Caco-2 (cell line): ENCODE data around the gene ANKRA2. TPM values are rescaled to one million over a fixed set of nuclear protein-coding genes. Genes with fewer than 3 reads are reported as not detected.

Experiments
- BruUV-seq: library from RNA; stranded (reverse); fragments of 400-500 nt; replicated peaks from 2 replicates; lab custom pipeline; 2021; lab: Mats Ljungman, UMichigan
- CTCF ChIA-PET: fragments of 300-600 bp; sonication (Branson Sonifier 250); formaldehyde crosslinking; loops from one replicate; lab custom pipeline; 2022; ENCODE audit warnings: antibody characterized with exemption; lab: Charles Lee
- POLR2A ChIA-PET: fragments of 300-600 bp; sonication (Branson Sonifier 250); formaldehyde crosslinking; loops from one replicate; lab custom pipeline; 2022; ENCODE audit warnings: antibody characterized with exemption; lab: Charles Lee
- DNase-seq, 2 experiments: peaks; one replicate each; pipeline versions ENCODE4 v3.0.0 to v3.0.0-alpha.2; 2020 to 2022
- H3K27me3 ChIP-seq: replicated peaks from 2 replicates; pipeline ENCODE4 v1.6.0; 2011; ENCODE audit warnings: low read length; ENCODE audit not compliant: control insufficient read depth, insufficient read depth
- H3K36me3 ChIP-seq: 2 replicates; pipeline ENCODE4 v1.5.1; 2011; ENCODE audit warnings: low read length; ENCODE audit not compliant: control insufficient read depth, insufficient read depth
- H3K4me1 ChIP-seq: fragments of 250-450 bp; sonication (Bioruptor Pico); 2 replicates; pipeline ENCODE4 v1.5.1; 2020; ENCODE audit warnings: mild to moderate bottlenecking
- H3K4me3 ChIP-seq: 2 replicates; pipeline ENCODE4 v1.5.1; 2011; ENCODE audit warnings: low read depth, mild to moderate bottlenecking, control low read depth, low read length
- H3K9me3 ChIP-seq: fragments of 250-450 bp; sonication (Bioruptor Pico); 2 replicates; pipeline ENCODE4 v1.5.1; 2020; ENCODE audit warnings: mild to moderate bottlenecking, moderate library complexity
- H3K27ac Mint-ChIP-seq: one replicate; pipeline ENCODE4 v1.8.0; 2022; ENCODE audit warnings: mixed read lengths; ENCODE audit not compliant: unreplicated experiment
- H3K27me3 Mint-ChIP-seq: one replicate; pipeline ENCODE4 v1.8.0; 2022; ENCODE audit warnings: mixed read lengths; ENCODE audit not compliant: insufficient read depth, unreplicated experiment
- H3K36me3 Mint-ChIP-seq: one replicate; pipeline ENCODE4 v1.8.0; 2022; ENCODE audit warnings: mild to moderate bottlenecking, mixed read lengths; ENCODE audit not compliant: insufficient read depth, unreplicated experiment
- H3K4me1 Mint-ChIP-seq: one replicate; pipeline ENCODE4 v1.8.0; 2022; ENCODE audit warnings: low read depth, mixed read lengths; ENCODE audit not compliant: unreplicated experiment
- H3K4me3 Mint-ChIP-seq: one replicate; pipeline ENCODE4 v1.8.0; 2022; ENCODE audit warnings: mild to moderate bottlenecking, moderate library complexity, mixed read lengths; ENCODE audit not compliant: unreplicated experiment
- H3K9me3 Mint-ChIP-seq: one replicate; pipeline ENCODE4 v1.8.0; 2022; ENCODE audit warnings: mixed read lengths; ENCODE audit not compliant: unreplicated experiment
- intact Hi-C: fragments of 100-400 bp; cut with micrococcal nuclease; formaldehyde crosslinking; loops from one replicate; pipeline ENCODE4 v1.10.0; 2022; ENCODE audit not compliant: unreplicated experiment
- total RNA-seq: library from RNA; stranded (reverse); gene quantifications from 2 replicates; pipeline ENCODE4 v1.2.3, GENCODE V29; 2022
- TF ChIP-seq, protein P1 (sequence below), 2 experiments: fragments of 200-600 bp in 1 of 2; IDR thresholded peaks; 1 replicate in 1 of 2; 2 replicates in 1 of 2; pipeline versions ENCODE4 v1.5.1 to v1.8.0; 2011 to 2022; ENCODE audit warnings: antibody characterized with exemption in 1 of 2, control low read depth in 1 of 2, inconsistent platforms in 1 of 2, low read depth in 1 of 2, low read length in 1 of 2, mild to moderate bottlenecking in 1 of 2, moderate library complexity in 1 of 2; ENCODE audit not compliant: insufficient read depth in 1 of 2, severe bottlenecking in 1 of 2, unreplicated experiment in 1 of 2

ANKRA2 gene
- total RNA-seq, 1 experiment from 2014 or later: 10.2 TPM

DNA sequence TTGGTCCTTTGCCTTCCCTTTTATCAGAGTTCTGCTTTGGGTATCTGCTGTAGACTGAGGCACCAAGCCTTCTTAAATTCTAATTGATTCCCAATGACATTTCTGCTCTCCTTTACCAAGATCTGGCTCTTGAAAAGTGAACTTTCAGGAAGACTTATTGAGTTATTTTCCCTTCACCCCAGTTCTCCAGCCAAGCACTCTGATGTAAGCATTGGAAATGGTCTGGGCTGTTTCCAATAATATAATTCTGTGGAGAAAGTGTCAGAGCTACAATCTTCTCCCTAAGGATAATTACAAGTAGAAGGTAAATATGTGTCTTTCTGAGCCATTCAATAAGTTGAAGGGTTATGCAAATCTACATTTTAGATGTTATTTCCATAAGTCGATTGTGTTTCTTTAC lies 36.4 kb downstream of the ANKRA2 start:
- Mint-ChIP-seq H3K36me3 (no peaks in the 10 kb centered on the region), H3K4me1 (no peaks in the 10 kb centered on the region), H3K27me3 (peaks cover 10% of the 10 kb centered on the region), H3K9me3 (peaks cover 18% of the 10 kb centered on the region), H3K4me3 (no peak overlapping the region), H3K27ac (no peak overlapping the region)
- Histone ChIP-seq H3K4me1 (no peaks in the 10 kb centered on the region), H3K27me3 (no peaks in the 10 kb centered on the region), H3K9me3 (no peaks in the 10 kb centered on the region), H3K4me3 (no peak overlapping the region), H3K36me3 (no peaks in the 10 kb centered on the region)
- TF ChIP-seq, protein P1, sequence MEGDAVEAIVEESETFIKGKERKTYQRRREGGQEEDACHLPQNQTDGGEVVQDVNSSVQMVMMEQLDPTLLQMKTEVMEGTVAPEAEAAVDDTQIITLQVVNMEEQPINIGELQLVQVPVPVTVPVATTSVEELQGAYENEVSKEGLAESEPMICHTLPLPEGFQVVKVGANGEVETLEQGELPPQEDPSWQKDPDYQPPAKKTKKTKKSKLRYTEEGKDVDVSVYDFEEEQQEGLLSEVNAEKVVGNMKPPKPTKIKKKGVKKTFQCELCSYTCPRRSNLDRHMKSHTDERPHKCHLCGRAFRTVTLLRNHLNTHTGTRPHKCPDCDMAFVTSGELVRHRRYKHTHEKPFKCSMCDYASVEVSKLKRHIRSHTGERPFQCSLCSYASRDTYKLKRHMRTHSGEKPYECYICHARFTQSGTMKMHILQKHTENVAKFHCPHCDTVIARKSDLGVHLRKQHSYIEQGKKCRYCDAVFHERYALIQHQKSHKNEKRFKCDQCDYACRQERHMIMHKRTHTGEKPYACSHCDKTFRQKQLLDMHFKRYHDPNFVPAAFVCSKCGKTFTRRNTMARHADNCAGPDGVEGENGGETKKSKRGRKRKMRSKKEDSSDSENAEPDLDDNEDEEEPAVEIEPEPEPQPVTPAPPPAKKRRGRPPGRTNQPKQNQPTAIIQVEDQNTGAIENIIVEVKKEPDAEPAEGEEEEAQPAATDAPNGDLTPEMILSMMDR (IDR thresholded peaks at IDR 0.05; ENCODE audit: insufficient read depth in 1 of 2, low read depth in 1 of 2, low read length in 1 of 2, severe bottlenecking in 1 of 2, unreplicated experiment in 1 of 2): no peak
- DNase-seq: no peak
- POLR2A ChIA-PET: no interaction called here
- CTCF ChIA-PET: no interaction called here
- intact Hi-C loops: no loop called here
- no TSS peak for BruUV-seq

DNA sequence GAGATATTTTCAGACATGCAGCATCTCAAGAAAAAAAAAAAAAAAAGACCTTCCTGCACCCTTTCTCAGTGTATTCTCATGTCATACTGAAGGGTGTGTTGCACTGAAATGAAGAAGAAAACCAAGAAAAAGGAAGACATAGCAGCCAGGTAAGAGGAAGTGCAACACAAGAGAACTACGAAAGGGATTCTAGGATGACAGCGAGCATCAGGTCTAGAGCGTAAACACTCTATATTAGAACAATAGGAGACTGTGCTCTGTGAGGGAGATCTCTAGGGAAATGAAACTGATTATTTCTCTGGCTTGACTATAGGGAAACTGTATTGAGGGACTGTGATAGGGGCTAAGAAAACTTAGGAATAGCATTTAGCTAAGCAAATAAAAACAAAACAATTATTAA lies 37.2 kb downstream of the ANKRA2 start:
- no peaks in the 10 kb centered on the region for H3K36me3 ChIP-seq
- ChIA-PET CTCF (no interaction called here), POLR2A (no interaction called here)
- H3K9me3 ChIP-seq: no peaks in the 10 kb centered on the region
- BruUV-seq: no TSS peak
- Mint-ChIP-seq H3K4me1 (no peaks in the 10 kb centered on the region), H3K27ac (no peak overlapping the region), H3K36me3 (no peaks in the 10 kb centered on the region), H3K27me3 (peaks cover 10% of the 10 kb centered on the region), H3K4me3 (no peak overlapping the region), H3K9me3 (peaks cover 18% of the 10 kb centered on the region)
- no peaks in the 10 kb centered on the region for H3K27me3 ChIP-seq
- TF ChIP-seq, protein P1 (IDR thresholded peaks at IDR 0.05; ENCODE audit: insufficient read depth in 1 of 2, low read depth in 1 of 2, low read length in 1 of 2, severe bottlenecking in 1 of 2, unreplicated experiment in 1 of 2): no peak
- intact Hi-C loops: no loop called here
- no peaks in the 10 kb centered on the region for H3K4me1 ChIP-seq
- no peak overlapping the region for H3K4me3 ChIP-seq
- DNase-seq: no peak

DNA sequence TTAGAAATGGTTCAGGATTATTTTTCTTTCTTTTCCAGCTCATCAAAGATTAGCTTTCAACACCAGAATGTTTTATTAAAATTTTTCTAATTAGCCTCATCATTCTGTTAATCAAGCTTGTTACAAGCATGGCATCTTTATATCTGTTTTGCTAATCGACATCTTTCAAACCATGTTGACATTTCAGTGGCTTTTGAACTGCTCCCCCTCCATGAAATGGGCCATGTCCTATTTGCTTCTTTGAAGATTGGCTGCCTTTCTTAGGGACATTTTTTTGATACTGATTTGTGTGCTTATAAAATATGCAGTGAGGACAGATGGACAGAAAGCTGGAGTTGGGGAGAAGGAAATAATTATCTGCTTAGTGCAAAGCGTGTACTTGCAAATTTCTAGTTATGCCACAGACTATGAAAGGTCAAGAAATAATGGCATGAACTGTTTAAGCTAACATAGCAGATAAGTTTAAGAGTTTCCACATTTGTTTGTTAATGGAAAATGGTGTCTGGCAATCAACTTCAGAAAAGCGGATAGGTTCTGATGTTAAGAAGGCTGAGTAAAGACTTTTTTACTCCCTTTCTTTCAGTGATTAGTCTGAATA lies 39.7 kb downstream of the ANKRA2 start:
- H3K9me3 Mint-ChIP-seq: no peaks in the 10 kb centered on the region
- H3K4me3 ChIP-seq: no peak overlapping the region
- no peaks in the 10 kb centered on the region for H3K27me3 ChIP-seq
- H3K4me3 Mint-ChIP-seq: no peak overlapping the region
- TF ChIP-seq, protein P1 (IDR thresholded peaks at IDR 0.05; ENCODE audit: insufficient read depth in 1 of 2, low read depth in 1 of 2, low read length in 1 of 2, severe bottlenecking in 1 of 2, unreplicated experiment in 1 of 2): no peak
- intact Hi-C loops: no loop called here
- no peaks in the 10 kb centered on the region for H3K36me3 Mint-ChIP-seq
- ChIA-PET POLR2A (no interaction called here), CTCF (no interaction called here)
- H3K4me1 ChIP-seq: no peaks in the 10 kb centered on the region
- no TSS peak for BruUV-seq
- H3K27ac Mint-ChIP-seq: no peak overlapping the region
- no peak for DNase-seq
- H3K36me3 ChIP-seq: no peaks in the 10 kb centered on the region
- H3K9me3 ChIP-seq: no peaks in the 10 kb centered on the region
- H3K27me3 Mint-ChIP-seq: peaks cover 10% of the 10 kb centered on the region
- H3K4me1 Mint-ChIP-seq: no peaks in the 10 kb centered on the region
